ENCODE data around the gene CNTNAP5. TPM values are rescaled to one million over a fixed set of nuclear protein-coding genes. Genes with fewer than 3 reads are reported as not detected.

CNTNAP5 gene
- total RNA-seq, 1 experiment from 2014 or later: not detected

DNA sequence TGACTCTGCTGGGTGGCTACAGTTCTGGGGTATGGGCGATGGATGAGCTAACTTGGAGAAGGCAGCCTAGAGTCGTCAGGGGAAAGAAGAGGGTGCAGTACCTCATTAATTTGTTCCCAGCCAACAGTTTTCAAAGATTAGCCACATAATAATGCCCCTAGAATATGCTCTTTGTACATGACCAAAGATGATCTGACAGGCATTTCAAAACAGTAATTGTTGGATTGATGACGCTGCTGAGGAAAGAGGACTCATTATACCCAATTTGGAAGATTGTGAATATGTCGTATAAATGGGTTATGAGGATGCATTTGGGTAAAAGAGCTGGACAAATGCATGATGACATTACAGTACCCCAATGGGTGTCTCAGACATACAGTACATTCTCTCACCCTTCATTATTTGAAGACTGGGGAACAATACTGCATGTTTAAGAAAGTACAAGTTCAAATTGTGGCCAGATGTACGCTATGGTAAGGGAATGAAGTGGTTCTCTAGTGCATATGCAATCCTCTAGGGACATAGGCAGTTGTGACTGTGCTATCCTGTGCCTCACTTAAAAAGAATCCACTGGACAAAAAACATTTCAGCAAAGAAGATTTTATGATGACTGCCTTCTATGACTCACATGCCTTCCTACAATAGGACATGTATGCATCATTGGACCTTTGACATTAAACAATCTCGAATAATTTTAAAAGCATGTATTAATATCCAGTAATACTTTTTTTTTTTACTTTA lies 233.2 kb downstream of the CNTNAP5 start:
- H3K4me1 ChIP-seq (ENCODE audit: control insufficient read depth, insufficient read depth, low read length): no peaks in the 10 kb centered on the region
- ChIA-PET CTCF (no interaction called here), POLR2A (no interaction called here)
- BruUV-seq (replicated peaks): no TSS peak
- no peak for ATAC-seq
- H3K4me3 ChIP-seq (ENCODE audit: low read depth in 2 of 2, low read length in 2 of 2): no peak overlapping the region
- no peaks in the 10 kb centered on the region for H3K27me3 ChIP-seq (ENCODE audit: control insufficient read depth, insufficient read depth, low read length)
- in situ Hi-C loops (cut with HindIII; ENCODE audit: low pct_unique_long_range_greater_than_20kb, low sequenced_read_pairs): no loop called here
- H3K9me3 ChIP-seq (ENCODE audit: control insufficient read depth, insufficient read depth, low read depth, low read length): no peaks in the 10 kb centered on the region
- H3K27ac ChIP-seq (ENCODE audit: low read length): no peak overlapping the region
- intact Hi-C loops (cut with micrococcal nuclease; ENCODE audit: unreplicated experiment): no loop called here
- H3K36me3 ChIP-seq (ENCODE audit: control insufficient read depth, insufficient read depth, low read length): no peaks in the 10 kb centered on the region
- DNase-seq (ENCODE audit: low read depth, low spot score): no peak
- TF ChIP-seq TCF7L2 (IDR thresholded peaks at IDR 0.05; ENCODE audit: low read depth, low read length): no peak
- no peak for TF ChIP-seq POLR2AphosphoS5 (IDR thresholded peaks at IDR 0.05; ENCODE audit: low read depth, low read length)
- TF ChIP-seq SIN3A (IDR thresholded peaks at IDR 0.05; ENCODE audit: borderline replicate concordance, insufficient read depth, low read depth, low read length): no peak
- TF ChIP-seq, protein P1, sequence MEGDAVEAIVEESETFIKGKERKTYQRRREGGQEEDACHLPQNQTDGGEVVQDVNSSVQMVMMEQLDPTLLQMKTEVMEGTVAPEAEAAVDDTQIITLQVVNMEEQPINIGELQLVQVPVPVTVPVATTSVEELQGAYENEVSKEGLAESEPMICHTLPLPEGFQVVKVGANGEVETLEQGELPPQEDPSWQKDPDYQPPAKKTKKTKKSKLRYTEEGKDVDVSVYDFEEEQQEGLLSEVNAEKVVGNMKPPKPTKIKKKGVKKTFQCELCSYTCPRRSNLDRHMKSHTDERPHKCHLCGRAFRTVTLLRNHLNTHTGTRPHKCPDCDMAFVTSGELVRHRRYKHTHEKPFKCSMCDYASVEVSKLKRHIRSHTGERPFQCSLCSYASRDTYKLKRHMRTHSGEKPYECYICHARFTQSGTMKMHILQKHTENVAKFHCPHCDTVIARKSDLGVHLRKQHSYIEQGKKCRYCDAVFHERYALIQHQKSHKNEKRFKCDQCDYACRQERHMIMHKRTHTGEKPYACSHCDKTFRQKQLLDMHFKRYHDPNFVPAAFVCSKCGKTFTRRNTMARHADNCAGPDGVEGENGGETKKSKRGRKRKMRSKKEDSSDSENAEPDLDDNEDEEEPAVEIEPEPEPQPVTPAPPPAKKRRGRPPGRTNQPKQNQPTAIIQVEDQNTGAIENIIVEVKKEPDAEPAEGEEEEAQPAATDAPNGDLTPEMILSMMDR (IDR thresholded peaks at IDR 0.05): no peak
- TF ChIP-seq, protein P2, sequence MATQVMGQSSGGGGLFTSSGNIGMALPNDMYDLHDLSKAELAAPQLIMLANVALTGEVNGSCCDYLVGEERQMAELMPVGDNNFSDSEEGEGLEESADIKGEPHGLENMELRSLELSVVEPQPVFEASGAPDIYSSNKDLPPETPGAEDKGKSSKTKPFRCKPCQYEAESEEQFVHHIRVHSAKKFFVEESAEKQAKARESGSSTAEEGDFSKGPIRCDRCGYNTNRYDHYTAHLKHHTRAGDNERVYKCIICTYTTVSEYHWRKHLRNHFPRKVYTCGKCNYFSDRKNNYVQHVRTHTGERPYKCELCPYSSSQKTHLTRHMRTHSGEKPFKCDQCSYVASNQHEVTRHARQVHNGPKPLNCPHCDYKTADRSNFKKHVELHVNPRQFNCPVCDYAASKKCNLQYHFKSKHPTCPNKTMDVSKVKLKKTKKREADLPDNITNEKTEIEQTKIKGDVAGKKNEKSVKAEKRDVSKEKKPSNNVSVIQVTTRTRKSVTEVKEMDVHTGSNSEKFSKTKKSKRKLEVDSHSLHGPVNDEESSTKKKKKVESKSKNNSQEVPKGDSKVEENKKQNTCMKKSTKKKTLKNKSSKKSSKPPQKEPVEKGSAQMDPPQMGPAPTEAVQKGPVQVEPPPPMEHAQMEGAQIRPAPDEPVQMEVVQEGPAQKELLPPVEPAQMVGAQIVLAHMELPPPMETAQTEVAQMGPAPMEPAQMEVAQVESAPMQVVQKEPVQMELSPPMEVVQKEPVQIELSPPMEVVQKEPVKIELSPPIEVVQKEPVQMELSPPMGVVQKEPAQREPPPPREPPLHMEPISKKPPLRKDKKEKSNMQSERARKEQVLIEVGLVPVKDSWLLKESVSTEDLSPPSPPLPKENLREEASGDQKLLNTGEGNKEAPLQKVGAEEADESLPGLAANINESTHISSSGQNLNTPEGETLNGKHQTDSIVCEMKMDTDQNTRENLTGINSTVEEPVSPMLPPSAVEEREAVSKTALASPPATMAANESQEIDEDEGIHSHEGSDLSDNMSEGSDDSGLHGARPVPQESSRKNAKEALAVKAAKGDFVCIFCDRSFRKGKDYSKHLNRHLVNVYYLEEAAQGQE (IDR thresholded peaks at IDR 0.05; ENCODE audit: insufficient read depth in 1 of 2, low read depth in 2 of 2, low read length in 1 of 2): no peak

DNA sequence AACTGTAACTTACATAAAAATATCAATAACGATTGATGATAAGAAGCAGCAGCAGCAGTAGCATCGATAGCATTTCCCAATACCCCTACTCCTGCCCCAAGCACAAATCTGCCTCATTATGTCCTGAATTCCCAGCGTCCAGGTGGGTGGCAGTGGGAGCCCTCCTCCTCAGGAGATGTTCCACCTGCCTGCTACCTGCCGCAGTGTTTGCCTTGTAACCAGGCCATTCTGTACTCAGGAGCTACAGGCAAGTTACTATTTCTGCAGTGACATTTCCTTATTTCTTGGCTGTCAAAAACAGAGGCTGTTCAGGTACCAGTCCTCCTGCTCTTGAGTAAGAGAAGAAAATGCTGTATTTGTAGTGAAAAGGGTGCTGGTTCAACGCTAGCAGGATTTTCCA lies 236.4 kb downstream of the CNTNAP5 start:
- ChIA-PET POLR2A (no interaction called here), CTCF (no interaction called here)
- H3K27ac ChIP-seq (ENCODE audit: low read length): no peak overlapping the region
- H3K9me3 ChIP-seq (ENCODE audit: control insufficient read depth, insufficient read depth, low read depth, low read length): no peaks in the 10 kb centered on the region
- no peaks in the 10 kb centered on the region for H3K27me3 ChIP-seq (ENCODE audit: control insufficient read depth, insufficient read depth, low read length)
- H3K4me1 ChIP-seq (ENCODE audit: control insufficient read depth, insufficient read depth, low read length): no peaks in the 10 kb centered on the region
- in situ Hi-C loops (cut with HindIII; ENCODE audit: low pct_unique_long_range_greater_than_20kb, low sequenced_read_pairs) (no loop called here), intact Hi-C loops (cut with micrococcal nuclease; ENCODE audit: unreplicated experiment) (no loop called here)
- TF ChIP-seq TCF7L2 (IDR thresholded peaks at IDR 0.05; ENCODE audit: low read depth, low read length) (no peak), SIN3A (IDR thresholded peaks at IDR 0.05; ENCODE audit: borderline replicate concordance, insufficient read depth, low read depth, low read length) (no peak), POLR2AphosphoS5 (IDR thresholded peaks at IDR 0.05; ENCODE audit: low read depth, low read length) (no peak)
- TF ChIP-seq, protein P2 (IDR thresholded peaks at IDR 0.05; ENCODE audit: insufficient read depth in 1 of 2, low read depth in 2 of 2, low read length in 1 of 2): no peak
- TF ChIP-seq, protein P1 (IDR thresholded peaks at IDR 0.05): no peak
- DNase-seq (ENCODE audit: low read depth, low spot score) (no peak), ATAC-seq (no peak)
- no peak overlapping the region for H3K4me3 ChIP-seq (ENCODE audit: low read depth in 2 of 2, low read length in 2 of 2)
- BruUV-seq (replicated peaks): no TSS peak
- no peaks in the 10 kb centered on the region for H3K36me3 ChIP-seq (ENCODE audit: control insufficient read depth, insufficient read depth, low read length)
